Prostate gland (tissue), 2 donors: Measurements from ENCODE around the gene RANBP1. TPM values are rescaled to one million over a fixed set of nuclear protein-coding genes. Genes with fewer than 3 reads are reported as not detected.

Experiments used
- DNase-seq: peaks from one replicate; pipeline ENCODE4 v3.0.0-alpha.2; 2019; ENCODE audit warnings: low spot score
- H3K27ac ChIP-seq, 2 donors: fragments of 200-600 bp; sonication (generic); 2 replicates each; pipeline ENCODE4 v1.5.1; 2017 to 2019
- H3K27me3 ChIP-seq: fragments of 200-600 bp; sonication (generic); replicated peaks from 2 replicates; pipeline ENCODE4 v1.5.1; 2019; ENCODE audit not compliant: insufficient read depth
- H3K36me3 ChIP-seq, 2 donors: fragments of 200-600 bp; sonication (generic); 1 replicate in 1 of 2; 2 replicates in 1 of 2; pipeline versions ENCODE4 v1.5.1 to v1.8.1; 2017 to 2019
- H3K4me1 ChIP-seq: fragments of 200-600 bp; sonication (generic); replicated peaks from 2 replicates; pipeline ENCODE4 v1.5.1; 2019
- H3K4me3 ChIP-seq, 2 donors: fragments of 200-600 bp; sonication (generic); 2 replicates each; pipeline ENCODE4 v1.5.1; 2017 to 2019
- H3K9me3 ChIP-seq: fragments of 200-600 bp; sonication (generic); 2 replicates; pipeline ENCODE4 v1.5.1; 2017
- POLR2A ChIP-seq: fragments of 450-650 bp; IDR thresholded peaks from one replicate; pipeline ENCODE4 v1.6.1; 2016; ENCODE audit warnings: antibody characterized with exemption, mild to moderate bottlenecking
- POLR2AphosphoS5 ChIP-seq: sonication (generic); formaldehyde crosslinking; IDR thresholded peaks from one replicate; pipeline ENCODE4 v1.6.1; 2017; ENCODE audit warnings: antibody characterized with exemption
- WGBS: methylation state at CpG from one replicate; pipeline ENCODE4 v1.1.5; 2018; 5-methylcytosine and 5-hydroxymethylcytosine counted together
- intact Hi-C: fragments of 100-400 bp; cut with DNase I; formaldehyde crosslinking; loops from one replicate; pipeline ENCODE4 v1.14.2; 2022
- total RNA-seq, 2 donors: library from RNA; depleted of rRNA; stranded (reverse); fragments of >200 nt; gene quantifications; one replicate each; pipeline ENCODE4 v1.1.0, GENCODE V29; 2016
- TF ChIP-seq, protein P1 (sequence below), 4 experiments: fragments of 200-600 bp in 2 of 4; fragments of 450-650 bp in 2 of 4; sonication (generic) in 2 of 4; IDR thresholded peaks; 1 replicate in 3 of 4; 2 replicates in 1 of 4; pipeline ENCODE4 v1.5.1; 2016 to 2019; ENCODE audit warnings: antibody characterized with exemption in 4 of 4, mild to moderate bottlenecking in 2 of 4, moderate library complexity in 2 of 4

The RANBP1 gene
- total RNA-seq, 2 donors from 2014 or later, result 108 to 204 TPM

DNA sequence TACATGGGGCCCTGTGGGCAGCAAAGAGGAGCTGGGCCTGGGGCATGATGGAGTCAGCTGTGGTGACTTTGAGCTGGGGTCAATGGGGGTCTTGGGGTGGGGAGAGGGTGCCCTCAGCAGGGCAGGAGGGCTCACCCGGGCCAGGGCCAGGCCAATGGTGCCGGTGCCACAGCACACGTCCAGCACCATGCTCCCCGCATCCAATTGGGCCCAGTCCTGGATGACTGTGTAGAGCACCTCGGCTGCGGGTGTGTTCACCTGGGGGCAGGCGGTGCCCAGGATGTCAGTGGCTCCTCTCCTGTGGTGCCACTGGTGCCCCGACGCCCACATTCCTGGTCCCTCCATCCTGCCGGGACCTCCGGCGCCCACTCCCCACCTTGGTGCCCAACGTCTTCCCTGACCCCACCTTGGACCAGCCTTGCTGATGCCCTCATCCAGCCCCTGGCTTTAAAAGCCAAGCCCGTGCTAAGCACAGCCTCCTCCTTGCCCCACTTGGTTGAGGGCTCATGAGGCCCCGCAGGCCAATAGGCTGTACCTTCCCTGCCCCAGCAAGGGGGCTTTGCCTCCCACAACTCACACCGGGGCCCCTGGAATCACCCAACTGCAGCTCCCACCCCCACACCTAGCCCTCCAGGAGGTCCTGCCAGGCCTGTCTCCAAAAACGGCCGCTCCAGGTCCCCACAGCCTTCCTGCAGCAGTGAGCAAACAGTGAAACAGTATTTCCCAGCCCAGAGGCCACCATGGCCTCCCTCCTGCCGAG lies 2.2 kb upstream of the RANBP1 start:
- no peaks in the 10 kb centered on the region for H3K9me3 ChIP-seq
- TF ChIP-seq, protein P1, sequence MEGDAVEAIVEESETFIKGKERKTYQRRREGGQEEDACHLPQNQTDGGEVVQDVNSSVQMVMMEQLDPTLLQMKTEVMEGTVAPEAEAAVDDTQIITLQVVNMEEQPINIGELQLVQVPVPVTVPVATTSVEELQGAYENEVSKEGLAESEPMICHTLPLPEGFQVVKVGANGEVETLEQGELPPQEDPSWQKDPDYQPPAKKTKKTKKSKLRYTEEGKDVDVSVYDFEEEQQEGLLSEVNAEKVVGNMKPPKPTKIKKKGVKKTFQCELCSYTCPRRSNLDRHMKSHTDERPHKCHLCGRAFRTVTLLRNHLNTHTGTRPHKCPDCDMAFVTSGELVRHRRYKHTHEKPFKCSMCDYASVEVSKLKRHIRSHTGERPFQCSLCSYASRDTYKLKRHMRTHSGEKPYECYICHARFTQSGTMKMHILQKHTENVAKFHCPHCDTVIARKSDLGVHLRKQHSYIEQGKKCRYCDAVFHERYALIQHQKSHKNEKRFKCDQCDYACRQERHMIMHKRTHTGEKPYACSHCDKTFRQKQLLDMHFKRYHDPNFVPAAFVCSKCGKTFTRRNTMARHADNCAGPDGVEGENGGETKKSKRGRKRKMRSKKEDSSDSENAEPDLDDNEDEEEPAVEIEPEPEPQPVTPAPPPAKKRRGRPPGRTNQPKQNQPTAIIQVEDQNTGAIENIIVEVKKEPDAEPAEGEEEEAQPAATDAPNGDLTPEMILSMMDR (IDR thresholded peaks at IDR 0.05), result no peak
- TF ChIP-seq POLR2AphosphoS5 (no peak), POLR2A (no peak)
- H3K36me3 ChIP-seq, result peaks cover 0 to 21% of the 10 kb centered on the region in 2 donors
- H3K27ac ChIP-seq, result no peak overlapping the region
- H3K27me3 ChIP-seq, result no peaks in the 10 kb centered on the region
- H3K4me3 ChIP-seq, result no peak overlapping the region
- WGBS, result 88% methylated on average over 18 of the region's 19 CpGs
- H3K4me1 ChIP-seq, result peaks cover 3% of the 10 kb centered on the region
- intact Hi-C loops, result no loop called here
- no peak for DNase-seq

DNA sequence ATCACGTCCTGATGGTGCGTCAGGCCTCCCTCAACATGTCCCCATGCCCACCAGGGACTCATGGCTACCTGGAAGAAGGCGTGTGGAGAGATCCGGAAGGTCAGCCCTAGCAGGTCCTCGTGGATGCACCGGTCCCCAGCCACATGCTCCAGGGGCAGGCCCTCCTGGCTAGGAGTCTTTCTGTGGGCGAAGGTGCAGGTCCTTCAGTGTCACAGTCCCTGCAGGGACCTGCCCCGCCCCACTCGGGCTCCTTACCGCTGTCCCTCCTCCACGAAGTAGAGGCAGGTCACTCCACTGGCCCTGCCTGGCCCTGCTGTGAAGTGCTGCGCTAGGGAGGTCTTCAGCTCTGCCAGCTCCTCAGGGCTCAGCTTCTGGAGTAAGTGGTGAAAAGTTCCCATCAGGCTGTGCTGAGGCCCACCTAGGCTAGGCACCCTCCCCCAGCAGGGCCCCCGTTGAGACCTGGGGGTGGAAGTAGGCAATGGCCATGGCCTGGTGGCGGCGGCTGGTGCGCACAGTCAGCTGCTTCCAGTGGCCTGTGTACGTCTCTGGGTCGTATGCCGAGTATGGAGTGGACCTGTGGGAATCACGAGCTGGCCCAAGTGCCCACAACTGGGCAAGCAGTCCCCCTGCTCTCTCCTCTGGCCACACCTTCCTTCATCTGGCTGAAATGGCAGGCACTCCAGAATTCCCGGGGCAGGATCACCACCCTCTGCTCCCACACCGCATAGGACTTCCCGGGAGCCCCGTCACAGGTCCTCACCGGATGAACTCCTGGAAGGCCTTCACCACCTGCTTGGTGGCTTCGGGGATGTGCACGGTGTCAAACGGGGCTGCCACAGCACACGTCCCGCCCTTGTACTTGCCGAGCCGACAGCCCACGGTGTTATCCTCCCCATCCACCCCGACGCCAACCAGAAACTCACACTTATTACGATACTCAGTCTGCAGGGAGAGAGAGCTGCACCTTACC lies 1.1 kb upstream of the RANBP1 start:
- TF ChIP-seq, protein P1 (IDR thresholded peaks at IDR 0.05), result no peak
- TF ChIP-seq POLR2A, result no peak
- no peak for TF ChIP-seq POLR2AphosphoS5
- Histone ChIP-seq H3K4me3 (no peak overlapping the region), H3K27ac (no peak overlapping the region), H3K36me3 (peaks cover 0 to 19% of the 10 kb centered on the region in 2 donors), H3K4me1 (peaks cover 3% of the 10 kb centered on the region), H3K27me3 (no peaks in the 10 kb centered on the region), H3K9me3 (no peaks in the 10 kb centered on the region)
- intact Hi-C loops, result no loop called here
- 92% methylated on average over 36 of the region's 36 CpGs for WGBS
- no peak for DNase-seq

DNA sequence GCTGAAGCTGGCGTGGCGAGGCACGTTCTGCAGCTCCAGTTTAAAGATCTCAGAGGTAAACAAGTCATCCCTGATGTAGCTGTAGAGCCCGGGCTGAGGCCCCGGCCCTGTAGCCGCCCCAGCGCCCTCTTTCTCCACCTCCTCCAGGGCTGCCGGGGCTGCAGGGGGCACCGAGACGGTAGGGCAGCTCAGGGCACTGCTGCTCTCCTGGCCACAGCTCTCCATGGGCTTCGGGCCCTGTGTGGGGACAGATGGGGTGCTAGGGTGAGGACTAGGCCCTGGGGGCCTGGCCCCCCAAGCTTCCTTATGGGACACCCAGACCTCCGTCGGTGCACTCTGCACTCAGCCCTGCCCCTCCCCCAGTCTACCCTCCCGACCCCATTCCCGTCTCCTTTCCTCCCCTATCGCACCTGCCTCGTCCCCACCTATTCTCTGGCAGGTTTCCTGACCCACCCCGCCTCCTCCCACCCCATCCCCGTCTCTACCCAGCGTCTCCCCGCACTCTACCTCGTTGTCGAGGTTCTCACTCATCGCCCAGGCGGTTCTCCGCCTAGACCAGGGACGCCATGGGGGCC lies 559 bp downstream of the RANBP1 start:
- H3K4me3 ChIP-seq, result peak overlapping the region; percentile 80 to 88
- no peak for DNase-seq
- no peak for TF ChIP-seq POLR2AphosphoS5
- TF ChIP-seq, protein P1 (IDR thresholded peaks at IDR 0.05), result no peak
- no peak for TF ChIP-seq POLR2A
- peaks cover 0 to 21% of the 10 kb centered on the region in 2 donors for H3K36me3 ChIP-seq
- WGBS, result 11% methylated on average over 27 of the region's 27 CpGs
- intact Hi-C loops, result loop anchor here (2.0 kb wide), 1 partner anchor 36 kb away; the partner anchor contains the start of gene DGCR8
- H3K4me1 ChIP-seq, result peaks cover 3% of the 10 kb centered on the region
- H3K27me3 ChIP-seq, result no peaks in the 10 kb centered on the region
- H3K27ac ChIP-seq, result peak overlapping the region; percentile 63 to 83
- H3K9me3 ChIP-seq, result no peaks in the 10 kb centered on the region

DNA sequence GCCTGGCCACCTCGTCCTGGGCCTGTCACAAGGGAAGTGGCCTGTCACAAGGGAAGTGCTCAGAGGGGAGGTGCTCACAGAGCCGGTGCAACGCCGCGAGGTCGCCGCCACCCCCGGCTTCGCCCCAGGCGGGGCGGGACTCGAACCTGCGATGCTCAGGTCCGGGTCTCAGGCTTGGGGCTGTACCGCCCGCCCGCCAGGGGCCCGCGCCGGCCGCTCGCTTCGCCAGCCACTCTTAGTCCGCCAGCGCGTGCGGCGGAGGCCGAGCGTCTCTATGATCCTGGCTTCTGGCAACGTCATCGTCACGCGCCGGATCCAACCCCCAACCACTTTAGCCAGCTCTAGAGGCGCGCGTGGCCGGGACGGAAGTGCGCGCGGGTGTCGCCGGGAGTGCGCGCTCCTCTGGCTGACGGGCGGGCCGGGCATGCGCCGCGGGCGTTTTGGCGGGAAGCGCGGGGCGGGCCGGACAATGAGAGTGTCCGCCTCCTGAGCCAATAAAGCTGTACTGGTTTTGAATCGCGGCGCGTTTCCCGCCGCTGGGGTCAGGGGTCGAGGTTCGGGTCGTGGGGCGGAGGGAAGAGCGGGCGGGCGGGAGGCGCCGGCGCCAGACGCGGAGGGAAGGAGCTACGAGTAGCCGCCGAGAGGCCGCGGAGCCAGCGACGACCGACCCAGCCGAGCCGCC lies 1.2 kb downstream of the RANBP1 start, which contains the start of gene TRMT2A:
Gene TRMT2A, minus strand, starts transcription at position 276 of the 682 bp plus-strand sequence. CDS start 320 bp downstream, outside the sequence.
- Histone ChIP-seq H3K4me3 (peak within 1 kb of the TSS; percentile 80 to 88), H3K36me3 (peaks cover 0 to 21% of the 10 kb centered on the region in 2 donors)

More for the DNA sequence above, 1.2 kb downstream of the RANBP1 start, which contains the start of gene TRMT2A:
- Histone ChIP-seq H3K4me1 (peaks cover 3% of the 10 kb centered on the region), H3K9me3 (no peaks in the 10 kb centered on the region), H3K27ac (peak within 1 kb of the TSS; percentile 63 to 83), H3K27me3 (no peaks in the 10 kb centered on the region)
- under 1% methylated on average over 68 of the region's 88 CpGs for WGBS
- intact Hi-C loops, result loop anchor here (2.0 kb wide), 1 partner anchor 36 kb away; the partner anchor contains the start of gene DGCR8
- TF ChIP-seq POLR2A (peak; percentile 37), POLR2AphosphoS5 (peak; percentile 95)
- TF ChIP-seq, protein P1 (IDR thresholded peaks at IDR 0.05), result peak in 2 of 4 experiments; percentile 34 to 38
- peak; percentile 97 for DNase-seq
